Activated T-helper 17 cell treated with anti-CD3 and anti-CD28 coated beads, Interleukin-2, amount 50 U/mL, for 72 hours (primary cell): ENCODE results near the gene VPS33A. TPM values are rescaled to one million over a fixed set of nuclear protein-coding genes. Genes with fewer than 3 reads are reported as not detected.

Experiments used
- ATAC-seq: fragments of 150-1000 bp; cut with Tn5 transposase; replicated peaks from 2 replicates; pipeline ENCODE4 v1.10.0; 2021; ENCODE audit warnings: mild to moderate bottlenecking, moderate library complexity
- H3K27ac Mint-ChIP-seq: one replicate; pipeline ENCODE4 v1.8.0; 2022; ENCODE audit warnings: mixed read lengths
- H3K27me3 Mint-ChIP-seq: one replicate; pipeline ENCODE4 v1.8.0; 2022; ENCODE audit warnings: mixed read lengths
- H3K36me3 Mint-ChIP-seq: one replicate; pipeline ENCODE4 v1.8.0; 2022; ENCODE audit warnings: low read depth, mild to moderate bottlenecking, mixed read lengths
- H3K4me1 Mint-ChIP-seq: one replicate; pipeline ENCODE4 v1.8.0; 2022; ENCODE audit warnings: mixed read lengths
- H3K4me3 Mint-ChIP-seq: one replicate; pipeline ENCODE4 v1.8.0; 2022; ENCODE audit warnings: mild to moderate bottlenecking, mixed read lengths
- H3K9me3 Mint-ChIP-seq: one replicate; pipeline ENCODE4 v1.8.0; 2022; ENCODE audit warnings: mixed read lengths
- total RNA-seq, 2 donors: library from RNA; stranded (reverse); gene quantifications; one replicate each; pipeline ENCODE4 v1.2.3, GENCODE V29; 2022

VPS33A gene
- 10 to 100 TPM; 21.3 to 37.1 TPM for total RNA-seq

DNA sequence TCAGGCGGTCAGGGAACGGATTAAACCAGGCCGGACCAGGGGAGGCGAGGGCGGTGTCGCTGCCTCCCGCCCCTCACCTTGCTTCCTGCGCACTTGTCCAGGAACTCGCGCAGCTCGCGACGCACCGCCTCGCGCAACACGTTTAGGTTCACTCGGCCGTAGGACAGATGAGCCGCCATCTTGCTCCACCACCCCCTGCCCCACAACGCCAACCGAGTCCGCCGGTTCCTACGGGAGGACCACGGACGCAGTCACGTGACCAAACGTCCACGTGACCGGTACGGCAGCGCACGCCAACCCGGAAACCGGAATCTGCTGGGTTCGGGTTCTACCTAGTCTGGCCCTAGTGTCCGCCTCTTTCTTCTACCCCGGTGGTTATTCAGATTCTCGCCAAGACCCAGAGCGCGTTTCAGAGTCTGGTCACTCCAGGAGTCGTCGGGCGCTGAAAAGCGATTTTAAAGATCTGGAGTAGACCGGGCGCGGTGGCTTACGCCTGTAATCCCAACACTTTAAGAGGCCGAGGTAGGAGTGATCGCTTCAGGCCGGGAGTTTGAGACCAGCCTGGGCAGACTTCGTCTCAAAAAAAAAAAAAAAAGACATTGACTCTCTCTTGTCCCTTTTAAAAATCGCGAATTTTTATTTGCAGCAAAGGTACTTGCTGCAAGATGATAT lies at the start of gene VPS33A:
VPS33A (minus strand) TSS at position 265 of the 672 bp plus-strand sequence; CDS start at position 179, 86 bp downstream.
- peak; percentile 90 for ATAC-seq
- H3K4me1 Mint-ChIP-seq: peaks cover 5% of the 10 kb centered on the region
- peak within 1 kb of the TSS; percentile 100 for H3K27ac Mint-ChIP-seq
- H3K36me3 Mint-ChIP-seq: peaks cover 41% of the 10 kb centered on the region
- H3K9me3 Mint-ChIP-seq: no peaks in the 10 kb centered on the region
- H3K4me3 Mint-ChIP-seq: peak within 1 kb of the TSS; percentile 96
- no peaks in the 10 kb centered on the region for H3K27me3 Mint-ChIP-seq

DNA sequence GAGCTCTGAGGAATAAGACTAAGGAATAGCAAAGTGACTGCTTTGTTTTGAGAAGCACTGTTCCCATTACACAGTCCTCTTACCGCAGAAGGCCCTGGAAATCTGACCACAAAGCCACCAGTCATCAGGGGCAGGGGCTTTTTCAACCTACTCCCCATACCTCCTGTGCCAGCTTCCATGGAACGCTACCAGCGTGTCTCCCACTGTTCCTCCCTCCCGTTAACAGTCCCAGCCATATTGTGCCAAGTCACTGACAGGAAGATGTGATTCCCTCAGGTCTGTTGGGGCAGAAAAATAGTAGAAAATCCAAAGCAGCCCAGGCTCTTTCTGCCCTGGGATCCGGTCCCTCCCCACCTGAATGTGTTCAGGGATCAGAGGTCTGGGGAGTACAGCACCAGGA lies 46.6 kb upstream of the VPS33A start:
- Mint-ChIP-seq H3K4me3 (no peak overlapping the region), H3K9me3 (no peaks in the 10 kb centered on the region), H3K36me3 (peaks cover 100% of the 10 kb centered on the region), H3K27ac (peak overlapping the region; percentile 38), H3K4me1 (no peaks in the 10 kb centered on the region), H3K27me3 (no peaks in the 10 kb centered on the region)
- ATAC-seq: no peak

DNA sequence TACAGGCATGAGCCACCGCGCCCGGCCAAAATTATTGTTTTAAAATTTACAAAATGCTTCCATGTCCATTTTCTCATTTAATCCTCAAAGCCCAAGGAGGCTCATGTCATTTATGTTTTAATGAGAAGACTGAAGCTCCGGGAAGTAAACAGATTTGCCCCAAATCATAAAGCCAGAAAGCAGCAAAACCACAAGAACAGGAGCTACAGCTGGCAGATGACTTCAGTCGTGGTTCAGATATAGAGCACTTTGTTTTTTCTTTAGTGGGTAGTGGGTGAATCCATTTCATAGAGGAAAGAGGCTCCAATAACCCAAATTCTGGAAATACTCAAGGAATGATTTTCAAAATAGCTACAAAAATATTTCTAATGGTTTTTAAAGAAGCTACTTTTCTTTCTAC lies 45.4 kb upstream of the VPS33A start:
- H3K4me3 Mint-ChIP-seq: no peak overlapping the region
- H3K27ac Mint-ChIP-seq: no peak overlapping the region
- H3K27me3 Mint-ChIP-seq: no peaks in the 10 kb centered on the region
- no peaks in the 10 kb centered on the region for H3K9me3 Mint-ChIP-seq
- ATAC-seq: no peak
- peaks cover 98% of the 10 kb centered on the region for H3K36me3 Mint-ChIP-seq
- no peaks in the 10 kb centered on the region for H3K4me1 Mint-ChIP-seq

DNA sequence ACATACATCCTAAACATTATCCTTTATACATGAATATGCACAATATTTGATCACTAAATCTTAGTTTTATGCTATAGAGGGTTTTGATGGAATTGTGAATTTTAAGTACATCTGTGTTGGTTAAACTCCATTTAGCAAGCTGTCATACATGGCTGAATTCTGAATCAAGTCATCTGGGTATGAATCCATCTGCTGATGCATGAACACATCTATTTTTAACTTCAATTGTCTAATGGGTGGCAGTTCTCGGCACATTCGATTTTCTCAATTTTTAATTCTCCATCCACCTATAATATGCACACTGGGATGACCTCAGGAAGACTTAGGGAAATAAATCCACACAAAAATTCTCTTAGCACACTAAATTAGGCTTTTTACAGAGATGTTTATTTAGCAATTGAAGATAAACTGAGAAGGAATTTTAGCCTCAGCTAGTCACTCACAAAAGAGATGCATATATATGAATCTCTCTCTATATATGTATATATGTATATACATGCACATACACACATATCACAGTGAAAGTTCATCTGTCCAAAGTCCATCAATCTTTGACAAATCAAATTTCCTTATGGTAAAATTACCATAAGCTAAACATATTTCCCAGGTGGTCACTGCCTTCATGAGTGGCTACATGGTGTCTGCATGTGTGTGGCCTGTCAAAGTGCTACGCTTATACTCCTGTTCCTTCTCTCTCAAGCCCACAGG lies 44.5 kb upstream of the VPS33A start:
- Mint-ChIP-seq H3K36me3 (peaks cover 98% of the 10 kb centered on the region), H3K4me3 (no peak overlapping the region), H3K9me3 (no peaks in the 10 kb centered on the region), H3K4me1 (no peaks in the 10 kb centered on the region), H3K27me3 (no peaks in the 10 kb centered on the region), H3K27ac (no peak overlapping the region)
- no peak for ATAC-seq

DNA sequence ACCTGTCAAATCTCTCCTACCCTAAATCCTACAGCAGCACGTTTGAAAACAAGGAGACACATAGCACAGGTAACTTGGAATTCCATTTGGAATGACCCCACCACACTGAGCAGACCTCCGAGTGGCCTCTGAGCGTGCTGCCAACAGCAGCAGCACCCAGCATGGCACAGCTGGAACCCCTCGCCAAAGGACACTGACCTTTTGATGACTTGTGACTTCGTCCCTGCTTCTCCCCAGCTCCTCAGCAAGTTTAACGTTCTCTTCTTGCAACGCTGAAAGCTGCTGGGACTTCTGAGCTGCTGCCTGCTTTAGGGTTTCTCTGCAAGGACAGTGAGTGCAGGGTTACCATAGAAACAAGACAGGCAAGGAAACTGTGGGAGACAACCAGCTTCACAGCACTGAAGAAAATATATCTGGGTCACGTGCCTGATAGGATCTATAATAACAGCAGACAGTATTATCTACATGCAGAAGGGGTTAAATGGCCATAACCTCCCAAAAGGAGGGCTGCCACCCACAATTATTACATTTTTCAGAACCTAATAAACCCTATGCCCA lies 43.3 kb upstream of the VPS33A start:
- Mint-ChIP-seq H3K36me3 (peaks cover 96% of the 10 kb centered on the region), H3K27me3 (no peaks in the 10 kb centered on the region), H3K4me3 (no peak overlapping the region), H3K27ac (no peak overlapping the region), H3K9me3 (no peaks in the 10 kb centered on the region), H3K4me1 (no peaks in the 10 kb centered on the region)
- no peak for ATAC-seq

DNA sequence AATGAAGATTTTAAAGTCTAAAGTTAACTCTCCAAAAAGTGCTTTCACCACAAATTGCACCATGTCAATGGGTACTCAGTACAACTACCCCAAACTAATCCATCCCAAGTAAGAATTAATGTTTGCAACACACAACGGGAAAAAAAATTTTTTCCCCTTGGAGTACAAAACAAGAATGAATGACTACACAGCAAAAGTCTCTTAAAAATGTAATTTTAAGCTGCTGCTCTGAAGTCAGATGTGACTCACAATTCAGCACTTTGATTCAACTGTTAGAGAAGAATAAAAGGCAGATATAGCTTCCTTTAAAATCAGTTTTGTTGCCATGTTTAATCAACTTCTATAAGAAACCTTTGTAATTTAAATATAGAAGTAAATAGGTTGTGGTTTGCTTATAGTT lies 42.5 kb upstream of the VPS33A start:
- ATAC-seq: no peak
- H3K27me3 Mint-ChIP-seq: no peaks in the 10 kb centered on the region
- H3K4me1 Mint-ChIP-seq: no peaks in the 10 kb centered on the region
- peaks cover 93% of the 10 kb centered on the region for H3K36me3 Mint-ChIP-seq
- no peaks in the 10 kb centered on the region for H3K9me3 Mint-ChIP-seq
- no peak overlapping the region for H3K27ac Mint-ChIP-seq
- H3K4me3 Mint-ChIP-seq: no peak overlapping the region

DNA sequence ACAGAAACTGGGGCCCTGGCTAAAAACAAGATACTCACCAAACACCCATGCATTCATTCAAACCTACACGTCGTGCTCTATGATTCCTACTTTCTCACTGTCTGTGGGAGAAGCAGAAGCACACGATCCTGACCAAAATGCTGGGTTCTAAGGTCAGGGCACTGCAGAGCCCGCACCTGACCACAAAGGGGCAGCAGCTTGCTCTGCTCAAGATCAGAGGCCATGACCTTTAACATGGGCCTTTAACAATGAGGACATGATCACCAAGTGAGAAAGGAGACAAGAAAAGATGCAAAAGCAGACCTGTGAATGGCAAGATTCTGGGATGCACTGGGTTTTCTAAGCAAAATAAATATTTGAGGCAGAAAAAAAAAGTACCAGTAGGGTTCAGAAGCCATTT lies 40.1 kb upstream of the VPS33A start:
- no peak for ATAC-seq
- Mint-ChIP-seq H3K4me3 (no peak overlapping the region), H3K9me3 (no peaks in the 10 kb centered on the region), H3K36me3 (peaks cover 91% of the 10 kb centered on the region), H3K27ac (peak overlapping the region; percentile 65), H3K4me1 (no peaks in the 10 kb centered on the region), H3K27me3 (no peaks in the 10 kb centered on the region)

DNA sequence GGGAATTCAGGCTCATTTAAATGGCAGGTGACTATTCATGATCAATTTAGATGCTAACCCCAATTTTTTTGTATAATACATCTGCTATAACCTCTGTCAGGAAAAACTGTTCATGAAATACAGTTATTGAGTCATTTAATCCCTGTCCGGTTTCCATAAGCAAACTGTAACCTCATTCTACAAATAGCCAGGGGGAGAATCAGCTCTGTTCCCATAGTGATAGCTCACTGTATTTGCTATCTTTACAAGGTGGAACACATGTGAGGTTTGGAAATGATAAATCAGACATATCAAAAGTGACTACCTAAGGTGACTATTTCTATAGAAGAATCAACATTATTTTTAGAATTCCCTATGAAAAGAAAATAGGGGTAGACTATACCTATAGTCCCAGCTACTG lies 38.6 kb upstream of the VPS33A start:
- no peaks in the 10 kb centered on the region for H3K4me1 Mint-ChIP-seq
- H3K9me3 Mint-ChIP-seq: no peaks in the 10 kb centered on the region
- no peaks in the 10 kb centered on the region for H3K27me3 Mint-ChIP-seq
- peaks cover 90% of the 10 kb centered on the region for H3K36me3 Mint-ChIP-seq
- ATAC-seq: no peak
- H3K27ac Mint-ChIP-seq: no peak overlapping the region
- no peak overlapping the region for H3K4me3 Mint-ChIP-seq

DNA sequence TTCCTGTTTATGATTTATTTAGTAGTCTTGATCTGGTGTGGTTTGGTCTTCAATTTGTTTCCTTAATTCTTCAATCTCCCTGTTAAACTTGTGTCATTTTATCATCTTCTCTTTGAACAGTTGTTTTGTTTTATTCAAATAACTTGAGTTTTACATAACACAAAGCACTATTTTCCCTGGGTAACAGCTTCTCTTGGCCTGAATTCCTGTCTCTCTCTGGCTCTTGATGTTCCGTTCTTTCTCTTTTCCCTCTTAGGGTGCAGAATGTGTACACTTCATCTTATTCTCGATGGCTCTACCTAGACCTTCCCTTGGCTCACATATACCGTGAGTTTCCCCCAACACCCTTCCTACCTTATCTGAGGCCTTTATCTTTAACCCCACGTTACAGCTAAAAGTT lies 36.8 kb upstream of the VPS33A start:
- peaks cover 87% of the 10 kb centered on the region for H3K36me3 Mint-ChIP-seq
- no peak overlapping the region for H3K4me3 Mint-ChIP-seq
- ATAC-seq: no peak
- no peak overlapping the region for H3K27ac Mint-ChIP-seq
- no peaks in the 10 kb centered on the region for H3K9me3 Mint-ChIP-seq
- H3K4me1 Mint-ChIP-seq: no peaks in the 10 kb centered on the region
- no peaks in the 10 kb centered on the region for H3K27me3 Mint-ChIP-seq

DNA sequence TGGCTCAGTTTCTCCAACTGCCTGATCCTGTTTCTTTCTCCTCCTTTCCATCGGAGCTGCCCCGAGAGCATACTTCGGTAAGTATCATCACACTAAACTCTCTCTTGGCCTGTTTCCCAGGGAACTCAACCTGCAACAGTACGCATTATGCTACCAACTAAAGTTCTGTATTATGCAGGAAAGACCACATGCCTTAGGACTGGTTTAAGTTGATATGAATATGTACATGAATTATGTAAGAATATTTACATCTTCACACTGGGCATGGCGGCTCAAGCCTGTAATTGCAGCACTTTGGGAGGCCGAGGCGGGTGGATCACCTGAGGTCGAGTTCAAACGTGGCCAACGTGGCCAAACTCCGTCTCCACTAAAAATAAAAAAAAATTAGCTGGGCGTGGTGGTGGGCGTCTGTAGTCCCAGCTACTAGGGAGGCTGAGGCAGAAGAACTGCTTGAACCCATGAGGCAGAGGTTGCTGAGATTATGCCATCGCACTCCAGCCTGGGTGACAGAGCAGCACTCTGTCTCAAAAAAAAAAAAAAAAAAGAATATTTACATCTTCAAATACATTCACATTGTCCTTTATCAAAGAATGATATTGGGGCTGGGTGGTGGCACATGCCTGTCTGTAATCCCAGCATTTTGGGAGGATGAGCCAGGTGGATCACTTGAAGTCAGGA lies 31.9 kb upstream of the VPS33A start:
- Mint-ChIP-seq H3K4me1 (no peaks in the 10 kb centered on the region), H3K4me3 (no peak overlapping the region), H3K27me3 (no peaks in the 10 kb centered on the region), H3K9me3 (no peaks in the 10 kb centered on the region), H3K27ac (no peak overlapping the region), H3K36me3 (peaks cover 75% of the 10 kb centered on the region)
- ATAC-seq: no peak

DNA sequence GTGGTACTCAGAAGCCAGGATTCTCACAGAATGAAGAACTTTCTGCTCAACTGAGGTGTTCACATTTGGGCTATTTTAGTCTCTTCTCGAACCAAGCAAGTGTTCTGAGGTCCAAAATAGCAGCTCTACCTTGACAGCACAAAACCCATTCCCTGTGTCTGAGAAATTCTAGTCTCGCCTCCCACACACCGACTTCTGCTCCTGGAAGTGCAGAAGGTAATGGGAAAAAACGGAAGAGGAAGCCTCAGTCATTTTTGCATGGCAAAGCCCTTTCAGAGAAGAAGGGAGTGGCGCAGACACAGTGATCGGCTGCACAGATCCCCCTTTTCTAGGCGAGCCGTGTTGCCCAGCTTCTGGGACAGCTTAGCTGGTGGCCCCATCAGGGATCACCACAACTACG lies 31.2 kb upstream of the VPS33A start:
- ATAC-seq: no peak
- H3K4me1 Mint-ChIP-seq: no peaks in the 10 kb centered on the region

DNA sequence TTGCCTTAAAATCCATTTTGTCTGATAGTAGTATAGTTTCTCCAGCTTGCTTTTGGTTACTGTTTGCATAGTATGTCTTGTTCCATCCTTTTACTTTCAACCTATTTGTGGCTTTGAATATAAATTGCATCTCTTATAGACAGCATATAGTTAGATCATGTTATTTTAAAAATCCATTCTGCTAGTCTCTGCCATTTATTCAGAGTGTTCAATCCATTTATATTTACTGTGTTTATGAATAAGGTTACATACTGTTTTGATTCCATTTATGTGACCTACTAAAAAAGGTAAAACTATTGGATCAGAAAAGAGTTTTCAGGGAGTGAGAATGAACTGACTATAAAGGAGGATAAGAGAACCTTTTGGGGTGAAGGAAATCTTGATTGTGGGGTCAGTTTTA lies 29.6 kb upstream of the VPS33A start:
- ATAC-seq: no peak
- no peaks in the 10 kb centered on the region for H3K27me3 Mint-ChIP-seq
- H3K4me3 Mint-ChIP-seq: no peak overlapping the region
- H3K9me3 Mint-ChIP-seq: no peaks in the 10 kb centered on the region
- H3K27ac Mint-ChIP-seq: no peak overlapping the region
- peaks cover 75% of the 10 kb centered on the region for H3K36me3 Mint-ChIP-seq
- H3K4me1 Mint-ChIP-seq: no peaks in the 10 kb centered on the region

More for the DNA sequence above, 31.2 kb upstream of the VPS33A start:
- Mint-ChIP-seq H3K27me3 (no peaks in the 10 kb centered on the region), H3K36me3 (peaks cover 76% of the 10 kb centered on the region), H3K27ac (no peak overlapping the region), H3K4me3 (no peak overlapping the region), H3K9me3 (no peaks in the 10 kb centered on the region)

DNA sequence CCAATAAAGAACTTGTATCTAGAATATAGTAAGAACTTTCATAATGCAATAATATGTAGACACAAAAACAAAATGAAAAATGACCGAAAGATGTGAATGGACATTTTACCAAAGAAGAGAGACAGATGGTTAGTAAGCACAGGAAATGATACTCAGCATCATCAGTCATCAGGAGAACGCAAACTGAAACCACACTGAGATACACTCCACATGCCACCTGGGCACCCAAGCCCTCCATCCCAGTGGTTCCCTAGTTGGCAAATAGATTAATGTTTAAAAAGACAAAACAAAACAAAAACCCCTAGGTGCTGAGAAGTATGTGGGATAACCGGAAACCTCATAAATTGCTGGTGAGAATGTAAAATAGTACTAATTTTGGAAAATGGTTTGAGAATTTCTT lies 26.8 kb upstream of the VPS33A start:
- Mint-ChIP-seq H3K4me3 (no peak overlapping the region), H3K27me3 (no peaks in the 10 kb centered on the region), H3K27ac (no peak overlapping the region), H3K4me1 (no peaks in the 10 kb centered on the region), H3K36me3 (peaks cover 62% of the 10 kb centered on the region), H3K9me3 (no peaks in the 10 kb centered on the region)
- peak; percentile 88 for ATAC-seq

DNA sequence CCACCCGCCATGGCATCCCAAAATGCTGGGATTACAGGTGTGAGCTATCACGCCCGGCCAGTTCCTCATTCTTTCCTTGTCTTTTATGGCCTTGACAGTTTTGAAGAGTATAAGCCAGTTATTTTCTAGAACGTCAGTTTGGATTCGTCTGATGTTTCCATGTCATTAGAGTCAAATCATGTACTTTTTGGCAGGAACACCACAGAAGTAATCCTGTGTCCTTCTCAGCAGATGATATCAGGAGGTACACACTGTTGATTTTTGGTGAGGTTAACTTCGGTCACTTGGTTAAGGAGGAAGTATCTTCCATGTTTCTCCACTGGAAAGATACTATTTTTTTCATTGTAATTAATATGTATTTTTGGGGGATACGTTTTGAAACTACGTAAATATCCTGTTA lies 25.1 kb upstream of the VPS33A start:
- Mint-ChIP-seq H3K9me3 (no peaks in the 10 kb centered on the region), H3K27ac (no peak overlapping the region), H3K4me1 (no peaks in the 10 kb centered on the region), H3K36me3 (peaks cover 62% of the 10 kb centered on the region), H3K4me3 (no peak overlapping the region), H3K27me3 (no peaks in the 10 kb centered on the region)
- no peak for ATAC-seq

DNA sequence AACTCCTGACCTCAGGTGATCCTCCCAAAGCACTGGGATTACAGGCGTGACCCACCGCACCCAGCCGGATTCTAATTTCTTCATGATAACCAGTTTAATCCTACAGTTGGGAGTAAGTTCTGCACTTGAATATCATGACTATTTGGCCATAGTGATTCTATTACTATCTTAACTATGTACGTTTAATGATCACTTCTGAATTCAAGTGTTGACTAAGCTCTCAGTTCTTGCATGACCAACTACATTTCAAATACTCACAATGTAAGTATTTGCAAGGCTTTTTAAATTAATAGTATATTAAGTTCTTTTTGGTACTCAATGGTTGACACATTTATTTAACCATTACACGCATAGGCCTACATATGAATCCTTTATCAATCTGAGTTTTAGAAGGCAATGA lies 17.4 kb upstream of the VPS33A start:
- H3K9me3 Mint-ChIP-seq: no peaks in the 10 kb centered on the region

More for the DNA sequence above, 17.4 kb upstream of the VPS33A start:
- ATAC-seq: no peak
- peaks cover 65% of the 10 kb centered on the region for H3K36me3 Mint-ChIP-seq
- H3K4me1 Mint-ChIP-seq: no peaks in the 10 kb centered on the region
- H3K27ac Mint-ChIP-seq: no peak overlapping the region
- no peak overlapping the region for H3K4me3 Mint-ChIP-seq
- H3K27me3 Mint-ChIP-seq: no peaks in the 10 kb centered on the region
